DOHH2 (cell line): ENCODE data around the gene LRRC71.

Experiments used
- H3F3A ChIP-seq: fragments of 200-600 bp; sonication (generic), shearing (Covaris generic); 2 replicates; pipeline ENCODE4 v1.6.0; 2016; ENCODE audit warnings: antibody characterized with exemption, mild to moderate bottlenecking; ENCODE audit not compliant: control insufficient read depth, insufficient read depth
- H3K27ac ChIP-seq: fragments of 200-600 bp; sonication (generic); 2 replicates; pipeline ENCODE4 v1.5.1; 2014; ENCODE audit warnings: low read depth, mild to moderate bottlenecking, low read length, moderate library complexity
- H3K27me3 ChIP-seq: fragments of 200-600 bp; sonication (generic); 2 replicates; pipeline ENCODE4 v1.6.1; 2014; ENCODE audit warnings: mild to moderate bottlenecking, low read length, mixed read lengths; ENCODE audit not compliant: control insufficient read depth
- H3K36me3 ChIP-seq: fragments of 200-600 bp; sonication (generic); 2 replicates; pipeline ENCODE4 v1.6.1; 2014; ENCODE audit warnings: mild to moderate bottlenecking, low read length, moderate library complexity, mixed read lengths; ENCODE audit not compliant: control insufficient read depth
- H3K4me1 ChIP-seq: fragments of 200-600 bp; sonication (generic); 2 replicates; pipeline ENCODE4 v1.6.1; 2014; ENCODE audit warnings: mild to moderate bottlenecking, low read length, mixed read lengths; ENCODE audit not compliant: control insufficient read depth
- H3K4me2 ChIP-seq: fragments of 200-600 bp; sonication (generic); 2 replicates; pipeline ENCODE4 v1.6.0; 2014; ENCODE audit warnings: mild to moderate bottlenecking, low read length, moderate library complexity
- H3K4me3 ChIP-seq: fragments of 200-600 bp; sonication (generic); 2 replicates; pipeline ENCODE4 v1.5.1; 2014; ENCODE audit warnings: mild to moderate bottlenecking, low read length, mixed read lengths
- H3K79me2 ChIP-seq: fragments of 200-600 bp; sonication (generic); 2 replicates; pipeline ENCODE4 v1.6.1; 2014; ENCODE audit warnings: mild to moderate bottlenecking, low read length, mixed read lengths; ENCODE audit not compliant: control insufficient read depth
- H3K9me2 ChIP-seq: fragments of 200-600 bp; sonication (generic); replicated peaks from 2 replicates; pipeline ENCODE4 v1.6.1; 2014; ENCODE audit warnings: mild to moderate bottlenecking, low read length, mixed read lengths; ENCODE audit not compliant: control insufficient read depth
- H3K9me3 ChIP-seq: fragments of 200-600 bp; sonication (generic); 2 replicates; pipeline ENCODE4 v1.6.1; 2014; ENCODE audit warnings: antibody characterized with exemption, low read length, mixed read lengths; ENCODE audit not compliant: control insufficient read depth, insufficient read depth
- H4K20me1 ChIP-seq: fragments of 200-600 bp; sonication (generic); 2 replicates; pipeline ENCODE4 v1.6.0; 2014; ENCODE audit warnings: low read depth, mild to moderate bottlenecking, antibody characterized with exemption, low read length, moderate library complexity; ENCODE audit not compliant: control insufficient read depth, insufficient read depth
- EZH2phosphoT487 ChIP-seq: fragments of 200-600 bp; sonication (generic); IDR thresholded peaks from 2 replicates; pipeline ENCODE4 v1.6.1; 2017; ENCODE audit warnings: borderline replicate concordance, mild to moderate bottlenecking, antibody characterized with exemption, low read length, moderate library complexity, mixed read lengths
- TF ChIP-seq, protein P1 (sequence below): fragments of 200-600 bp; sonication (generic); IDR thresholded peaks from one replicate; pipeline ENCODE4 v1.5.1; 2014; ENCODE audit warnings: antibody characterized with exemption, mild to moderate bottlenecking, low read depth, low read length; ENCODE audit not compliant: poor library complexity, severe bottlenecking

The LRRC71 gene

DNA sequence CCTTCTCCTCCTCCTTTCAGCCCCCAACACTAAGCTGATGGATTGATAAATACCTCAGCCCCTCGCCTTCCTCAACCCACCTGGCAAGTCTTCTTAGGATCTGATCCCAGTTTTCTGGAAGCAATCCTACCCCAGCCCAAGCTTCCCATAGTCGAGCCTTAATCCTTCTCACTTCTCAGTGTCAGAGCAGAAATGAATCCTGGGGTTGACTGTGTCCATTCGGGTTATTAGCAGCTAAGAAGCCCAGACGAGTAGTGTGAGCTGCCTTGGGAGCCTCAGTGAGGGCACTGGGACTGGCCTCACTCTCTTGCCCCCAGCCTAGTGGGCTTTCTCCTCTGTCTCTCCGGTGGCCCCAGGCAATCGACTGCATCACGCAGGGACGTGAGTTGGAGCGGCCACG, 39.3 kb upstream of the LRRC71 start:
- H3K27me3 ChIP-seq = peaks cover 22% of the 10 kb centered on the region
- H3K4me3 ChIP-seq = no peak overlapping the region
- no peaks in the 10 kb centered on the region for H3K4me1 ChIP-seq
- H3K9me2 ChIP-seq = no peaks in the 10 kb centered on the region
- H3K27ac ChIP-seq = no peak overlapping the region
- no peak overlapping the region for H3K4me2 ChIP-seq
- H3K9me3 ChIP-seq = no peaks in the 10 kb centered on the region
- H3K36me3 ChIP-seq = no peaks in the 10 kb centered on the region
- TF ChIP-seq, protein P1, sequence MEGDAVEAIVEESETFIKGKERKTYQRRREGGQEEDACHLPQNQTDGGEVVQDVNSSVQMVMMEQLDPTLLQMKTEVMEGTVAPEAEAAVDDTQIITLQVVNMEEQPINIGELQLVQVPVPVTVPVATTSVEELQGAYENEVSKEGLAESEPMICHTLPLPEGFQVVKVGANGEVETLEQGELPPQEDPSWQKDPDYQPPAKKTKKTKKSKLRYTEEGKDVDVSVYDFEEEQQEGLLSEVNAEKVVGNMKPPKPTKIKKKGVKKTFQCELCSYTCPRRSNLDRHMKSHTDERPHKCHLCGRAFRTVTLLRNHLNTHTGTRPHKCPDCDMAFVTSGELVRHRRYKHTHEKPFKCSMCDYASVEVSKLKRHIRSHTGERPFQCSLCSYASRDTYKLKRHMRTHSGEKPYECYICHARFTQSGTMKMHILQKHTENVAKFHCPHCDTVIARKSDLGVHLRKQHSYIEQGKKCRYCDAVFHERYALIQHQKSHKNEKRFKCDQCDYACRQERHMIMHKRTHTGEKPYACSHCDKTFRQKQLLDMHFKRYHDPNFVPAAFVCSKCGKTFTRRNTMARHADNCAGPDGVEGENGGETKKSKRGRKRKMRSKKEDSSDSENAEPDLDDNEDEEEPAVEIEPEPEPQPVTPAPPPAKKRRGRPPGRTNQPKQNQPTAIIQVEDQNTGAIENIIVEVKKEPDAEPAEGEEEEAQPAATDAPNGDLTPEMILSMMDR = no peak
- TF ChIP-seq EZH2phosphoT487 = no peak
- no peaks in the 10 kb centered on the region for H4K20me1 ChIP-seq
- no peaks in the 10 kb centered on the region for H3K79me2 ChIP-seq
- H3F3A ChIP-seq = no peaks in the 10 kb centered on the region

DNA sequence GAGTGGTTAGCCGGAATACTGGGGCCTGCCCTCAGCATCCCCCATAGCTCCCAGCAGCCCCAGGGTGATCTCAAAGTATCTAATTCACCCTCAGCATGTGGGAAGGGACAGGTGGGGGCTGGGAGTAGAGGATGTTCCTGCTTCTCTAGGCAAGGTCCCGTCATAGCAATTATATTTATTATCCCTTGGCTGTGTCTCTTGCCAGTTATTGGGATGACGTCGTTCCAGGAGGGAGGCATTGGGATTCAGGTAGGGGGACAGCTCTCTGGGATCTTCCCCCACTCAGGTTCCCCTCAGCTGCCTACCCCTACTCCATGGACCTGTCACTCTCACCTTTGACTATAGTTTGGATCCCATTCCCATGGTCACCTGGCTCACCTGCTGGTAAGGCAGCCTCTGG, 38.8 kb upstream of the LRRC71 start:
- Histone ChIP-seq H3K27ac (no peak overlapping the region), H3K27me3 (peaks cover 23% of the 10 kb centered on the region), H3K36me3 (no peaks in the 10 kb centered on the region), H3K4me3 (no peak overlapping the region), H3F3A (no peaks in the 10 kb centered on the region), H4K20me1 (no peaks in the 10 kb centered on the region), H3K79me2 (no peaks in the 10 kb centered on the region), H3K4me1 (no peaks in the 10 kb centered on the region), H3K9me2 (no peaks in the 10 kb centered on the region), H3K9me3 (no peaks in the 10 kb centered on the region), H3K4me2 (no peak overlapping the region)
- TF ChIP-seq EZH2phosphoT487 = no peak
- TF ChIP-seq, protein P1 = no peak

DNA sequence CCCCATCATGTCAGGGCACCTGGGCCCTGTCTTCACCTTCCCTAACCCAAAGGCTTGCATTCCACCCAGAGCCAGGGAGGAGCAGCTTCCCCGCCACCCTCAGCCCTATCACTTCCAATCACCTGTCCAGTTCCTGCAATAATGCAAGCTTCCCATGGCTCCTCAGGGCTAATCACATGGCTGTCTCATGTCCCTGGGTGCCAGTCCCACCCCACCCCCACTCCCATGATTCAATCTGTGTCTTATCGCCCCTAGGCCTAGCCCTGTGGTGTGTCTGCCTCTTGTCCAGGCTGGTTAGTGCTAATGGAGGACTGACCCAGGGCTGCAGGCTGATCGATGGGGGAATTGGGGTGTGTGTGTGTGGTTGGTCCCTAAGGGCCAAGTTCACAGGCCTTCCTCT, 37.9 kb upstream of the LRRC71 start:
- no peaks in the 10 kb centered on the region for H3F3A ChIP-seq
- H3K79me2 ChIP-seq = no peaks in the 10 kb centered on the region
- no peaks in the 10 kb centered on the region for H3K9me2 ChIP-seq
- H3K27ac ChIP-seq = no peak overlapping the region
- peaks cover 25% of the 10 kb centered on the region for H3K27me3 ChIP-seq
- no peaks in the 10 kb centered on the region for H3K4me1 ChIP-seq
- no peaks in the 10 kb centered on the region for H3K36me3 ChIP-seq
- no peaks in the 10 kb centered on the region for H3K9me3 ChIP-seq
- TF ChIP-seq, protein P1 = no peak
- TF ChIP-seq EZH2phosphoT487 = no peak
- no peak overlapping the region for H3K4me3 ChIP-seq
- no peak overlapping the region for H3K4me2 ChIP-seq
- H4K20me1 ChIP-seq = no peaks in the 10 kb centered on the region

DNA sequence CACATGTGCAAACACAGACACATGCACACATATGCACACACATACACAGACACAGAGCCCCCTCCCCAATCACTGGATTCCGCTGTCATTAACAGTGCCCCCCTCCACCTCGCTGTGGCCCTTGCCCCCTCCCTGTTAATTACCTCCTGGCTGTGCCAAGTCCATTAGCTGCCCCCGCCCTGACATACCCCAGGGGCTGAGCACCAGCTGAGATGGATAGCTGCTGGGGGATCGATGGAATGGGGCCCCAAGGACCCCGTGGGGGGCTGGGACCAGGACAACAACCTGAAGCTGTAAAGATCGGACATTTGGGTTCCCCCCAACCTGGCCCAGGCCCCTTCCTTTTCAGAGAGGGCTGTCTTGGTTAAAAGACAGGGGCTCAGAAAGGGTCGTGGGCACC, 36.5 kb upstream of the LRRC71 start:
- H3K4me2 ChIP-seq = no peak overlapping the region
- no peaks in the 10 kb centered on the region for H3K36me3 ChIP-seq
- H3K4me3 ChIP-seq = no peak overlapping the region
- TF ChIP-seq, protein P1 = no peak
- TF ChIP-seq EZH2phosphoT487 = no peak
- H3K79me2 ChIP-seq = no peaks in the 10 kb centered on the region
- H3K27ac ChIP-seq = no peak overlapping the region
- no peaks in the 10 kb centered on the region for H3K4me1 ChIP-seq
- no peaks in the 10 kb centered on the region for H3F3A ChIP-seq
- H4K20me1 ChIP-seq = no peaks in the 10 kb centered on the region
- no peaks in the 10 kb centered on the region for H3K9me2 ChIP-seq
- H3K9me3 ChIP-seq = no peaks in the 10 kb centered on the region
- peaks cover 25% of the 10 kb centered on the region for H3K27me3 ChIP-seq
